ENCODE data around the gene ADGRL1.
"Not testable (repeated sequence)": the region's sequence is repeated elsewhere in the genome, so short reads cannot be mapped to it uniquely, and the experiment has no call there.

ADGRL1 gene

DNA sequence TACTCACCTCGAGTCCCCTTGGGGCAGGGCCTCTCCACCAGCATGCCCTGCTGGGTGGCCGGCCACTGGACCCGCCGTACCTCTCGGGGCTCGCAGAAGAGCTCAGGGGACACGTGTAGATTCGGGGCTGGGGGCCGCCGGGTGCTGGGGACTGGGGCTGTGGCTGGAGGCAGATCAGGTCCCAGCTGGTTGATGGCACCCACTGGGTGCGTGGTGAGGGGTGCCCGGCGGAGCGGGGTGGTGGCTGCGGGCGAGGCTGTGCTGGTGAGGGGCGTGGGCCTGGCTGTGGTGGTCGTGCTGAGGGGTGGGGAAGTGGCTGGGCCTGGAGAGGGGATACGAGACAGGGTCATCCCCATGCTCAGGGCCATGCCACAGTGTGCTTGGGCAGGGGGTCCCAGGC is 44.7 kb downstream of the ADGRL1 start:
- DNase-seq (ENCODE audit: low read depth): no peak

DNA sequence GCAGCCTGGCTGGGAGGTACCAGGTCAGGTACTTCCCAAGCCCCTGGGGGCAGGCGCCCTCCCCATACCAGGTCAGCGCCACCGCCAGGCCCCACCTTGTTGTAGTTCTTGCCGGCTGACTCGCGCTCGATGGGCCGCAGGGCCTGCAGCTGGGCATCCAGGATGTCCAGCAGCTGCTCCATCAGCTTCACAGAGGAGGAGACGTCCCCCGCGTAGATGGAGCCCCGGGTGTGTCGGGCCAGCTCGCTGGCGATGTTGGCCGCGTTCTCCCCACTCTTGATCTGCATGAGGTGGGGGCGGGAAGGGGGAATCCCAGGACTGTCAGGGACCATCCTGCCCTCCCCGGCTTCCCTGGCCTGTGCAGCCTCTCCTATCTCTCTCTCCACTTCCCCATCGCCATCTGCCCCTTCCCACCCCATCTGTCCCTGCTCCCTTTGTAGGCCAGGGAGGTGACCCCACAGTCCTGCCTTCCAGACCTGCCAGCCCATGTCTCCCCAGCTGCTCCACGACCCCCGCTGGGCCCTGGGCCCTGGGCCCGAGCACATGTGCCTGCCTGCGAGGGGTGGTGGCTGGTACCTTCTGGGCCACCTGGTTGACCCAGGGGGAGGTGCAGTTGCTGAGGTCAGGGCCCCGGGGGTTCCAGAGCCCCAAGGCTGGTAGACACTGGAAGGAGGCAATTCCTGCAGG is 45.8 kb downstream of the ADGRL1 start:
- no peak for DNase-seq (ENCODE audit: low read depth)

DNA sequence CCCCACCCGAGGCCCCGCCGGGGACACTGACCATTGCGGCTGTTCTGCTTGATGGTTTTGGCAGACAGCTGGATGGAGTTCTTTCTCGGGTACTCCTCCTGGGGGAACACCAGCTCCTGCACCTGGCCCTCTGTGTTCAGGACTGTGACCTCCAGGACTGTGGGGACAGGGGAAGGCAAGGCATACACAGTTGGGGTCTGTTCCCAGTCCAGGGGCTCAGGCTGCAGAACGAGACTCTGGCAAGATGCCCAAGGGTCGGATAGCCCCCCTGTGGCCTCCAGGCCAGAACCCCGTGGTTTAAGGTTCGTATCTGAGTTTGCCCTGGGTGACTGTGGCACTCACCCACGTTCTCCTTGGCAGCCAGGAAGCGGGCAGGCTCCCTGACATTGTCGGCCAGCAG is 46.9 kb downstream of the ADGRL1 start:
- DNase-seq (ENCODE audit: low read depth): no peak

DNA sequence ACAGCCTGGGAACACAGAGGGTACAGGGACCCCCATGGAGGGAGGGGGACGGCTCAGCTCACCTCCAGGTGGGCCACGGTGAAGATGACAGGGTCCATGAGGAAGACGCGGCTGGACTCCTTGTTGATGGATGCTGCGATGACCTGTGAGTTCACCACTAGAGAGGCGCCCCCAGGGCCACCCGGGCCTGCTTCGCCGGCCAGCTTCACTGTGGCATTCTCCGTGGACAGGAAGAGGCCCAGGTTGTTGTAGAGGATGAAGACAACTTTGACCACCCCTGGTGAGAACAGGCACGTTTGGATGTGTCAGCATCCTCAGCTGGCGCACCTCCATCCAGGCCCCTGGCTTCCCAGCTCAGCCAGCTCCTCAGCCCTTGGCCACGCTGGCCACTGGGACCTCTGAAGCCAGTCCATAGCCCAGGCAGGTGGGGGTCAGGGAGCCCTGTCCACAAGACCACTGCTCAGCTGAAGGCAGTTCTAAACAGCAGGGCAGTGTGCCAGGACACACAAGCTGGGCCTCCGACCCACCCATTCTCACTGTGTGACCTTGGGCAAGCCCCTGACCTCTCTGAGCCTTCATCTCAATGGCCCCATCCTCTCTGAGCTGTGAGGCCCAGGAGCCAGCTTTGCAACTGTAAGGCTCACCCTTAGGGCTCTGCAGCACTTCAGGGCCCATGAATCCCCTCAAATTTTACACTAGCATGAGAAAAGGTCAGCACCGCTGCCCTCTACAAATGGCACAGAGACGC is 47.5 kb downstream of the ADGRL1 start:
- no peak for DNase-seq (ENCODE audit: low read depth)

DNA sequence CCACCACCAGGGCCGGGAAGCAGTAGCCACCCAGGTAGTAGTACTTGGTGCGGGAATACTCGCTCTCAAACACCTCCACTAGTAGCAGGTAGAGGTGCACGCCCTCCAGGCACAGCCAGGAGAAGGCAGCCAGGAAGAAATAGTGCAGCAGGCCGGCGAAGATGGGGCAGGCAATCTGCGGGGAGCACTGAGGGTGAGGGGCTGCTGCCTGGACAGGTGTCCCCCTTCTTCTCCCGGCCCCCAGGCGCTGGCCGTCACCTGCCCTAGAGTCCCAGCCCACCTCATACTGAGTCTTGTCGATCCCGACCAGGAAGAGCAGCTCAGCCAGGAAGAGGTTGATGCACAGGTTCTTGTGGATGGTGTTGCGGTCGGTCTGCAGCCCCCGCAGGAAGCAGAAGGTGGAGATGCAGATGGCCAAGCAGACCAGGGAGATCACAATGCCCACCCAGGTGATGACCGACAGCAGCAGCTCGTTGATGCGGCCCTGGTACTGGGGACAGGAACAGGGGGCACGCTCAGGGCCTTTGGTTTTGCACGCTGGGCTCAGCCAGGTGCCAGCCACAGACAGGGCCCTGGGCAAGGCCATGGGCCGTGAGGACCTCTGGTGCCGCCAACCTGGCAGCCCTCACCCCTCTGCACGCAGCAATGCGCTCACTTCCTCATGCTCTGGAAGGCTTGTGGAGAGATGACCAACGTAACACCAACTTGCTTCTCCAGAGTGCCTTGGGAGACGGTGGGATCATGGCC is 48.8 kb downstream of the ADGRL1 start:
- DNase-seq (ENCODE audit: low read depth): no peak

DNA sequence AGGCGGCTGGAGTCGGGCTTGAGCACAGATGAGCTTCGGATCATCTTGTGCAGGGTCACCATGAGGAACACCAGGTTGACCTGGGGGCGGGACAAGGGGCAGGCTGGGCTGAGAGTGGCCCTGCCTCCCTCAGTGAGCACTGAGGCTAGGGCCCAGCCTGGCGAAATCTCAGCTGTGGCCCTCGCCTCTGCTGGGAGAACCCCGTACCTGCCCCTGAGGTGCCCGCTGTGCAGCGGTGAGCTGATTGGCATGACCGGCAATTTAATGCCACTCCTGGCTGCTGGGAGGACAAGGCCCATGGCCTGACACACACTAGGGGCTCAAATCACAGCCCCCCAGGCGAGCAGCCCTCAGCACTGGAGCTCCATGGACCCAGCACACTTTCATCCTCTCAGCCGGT is 49.8 kb downstream of the ADGRL1 start:
- no peak for DNase-seq (ENCODE audit: low read depth)

DNA sequence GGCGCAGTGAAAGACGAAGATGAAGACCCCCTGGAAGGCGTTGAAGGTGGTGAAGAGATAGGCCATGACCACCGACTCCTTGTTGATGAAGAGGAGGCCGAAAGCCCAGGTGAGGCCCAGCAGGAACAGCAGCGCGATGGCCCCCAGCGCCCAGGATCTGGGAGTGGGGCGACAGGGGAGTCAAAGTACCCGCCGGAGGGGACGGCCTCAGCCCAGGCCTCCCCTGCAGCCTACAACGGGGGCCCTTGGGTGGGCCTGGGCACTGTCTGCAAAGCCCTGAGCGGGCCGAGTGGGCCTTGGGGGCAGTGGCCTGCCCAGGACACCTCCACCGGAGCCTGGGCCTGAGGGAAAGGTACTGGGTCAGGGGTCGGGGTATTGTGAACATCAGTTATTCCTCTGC is 50.6 kb downstream of the ADGRL1 start:
- DNase-seq (ENCODE audit: low read depth): no peak

DNA sequence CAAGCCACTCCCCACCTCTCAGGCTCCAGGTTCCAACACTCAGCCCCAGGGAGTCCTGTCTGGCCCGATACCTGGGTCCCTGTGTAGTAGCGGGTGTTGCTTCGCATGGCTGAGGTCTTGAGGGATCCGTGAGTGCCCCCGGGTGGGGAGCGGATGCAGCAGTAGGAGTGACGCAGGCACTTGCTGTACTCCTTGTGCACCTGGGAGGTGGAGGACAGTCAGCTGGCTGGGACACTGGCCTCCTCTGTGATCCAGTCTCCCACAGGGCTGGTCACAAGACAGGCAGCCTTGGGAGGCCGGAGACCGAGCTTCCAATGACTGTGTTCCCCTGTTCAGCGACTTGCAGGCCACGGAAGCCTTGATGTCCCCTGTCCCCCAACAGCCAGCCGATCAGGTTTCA is 53.3 kb downstream of the ADGRL1 start:
- DNase-seq (ENCODE audit: low read depth): no peak

DNA sequence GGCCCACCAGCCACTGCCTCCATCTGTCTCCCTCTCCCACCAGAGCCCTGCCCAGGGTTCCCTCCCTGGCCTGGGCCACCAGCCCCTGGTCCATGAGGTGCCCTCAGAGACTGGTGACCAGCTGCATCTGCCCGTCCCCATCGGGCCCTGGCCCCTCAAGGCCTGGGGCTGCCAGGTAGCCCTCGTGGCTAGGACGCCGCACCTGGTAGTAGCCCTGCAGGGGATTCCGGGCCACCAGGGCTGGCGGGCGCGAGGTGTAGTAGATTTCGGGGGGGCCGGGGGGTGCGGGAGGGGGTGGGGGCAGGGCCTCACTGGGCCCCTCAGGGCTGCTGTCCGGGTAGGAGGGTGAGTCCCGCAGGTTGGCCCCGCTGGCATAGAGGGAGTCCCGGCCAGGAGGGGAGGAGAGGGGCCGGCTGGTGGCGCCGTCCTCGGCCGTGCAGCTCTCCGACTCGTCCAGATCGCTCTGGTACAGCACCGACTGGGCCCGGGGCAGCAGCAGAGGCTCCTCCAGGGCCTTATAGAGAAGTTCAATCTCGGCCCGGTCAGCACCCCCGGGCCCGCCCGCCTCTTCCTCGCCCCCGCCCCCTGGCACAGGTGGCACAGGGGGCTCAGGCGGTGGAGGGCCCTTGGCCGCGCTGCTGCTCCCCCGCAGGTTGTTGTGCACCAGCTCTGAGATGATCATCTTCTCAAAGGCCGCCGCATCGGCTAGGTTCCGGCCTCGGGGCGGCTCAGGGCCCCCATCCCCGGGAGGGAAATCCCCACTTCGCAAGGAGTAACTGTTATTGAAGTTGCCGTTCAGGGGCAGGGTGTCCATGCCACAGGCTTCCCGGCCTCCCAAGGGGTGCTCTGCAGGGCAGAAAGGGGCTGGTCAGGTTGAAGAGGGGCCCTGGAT is 55.0 kb downstream of the ADGRL1 start:
- DNase-seq (ENCODE audit: low read depth): no peak

DNA sequence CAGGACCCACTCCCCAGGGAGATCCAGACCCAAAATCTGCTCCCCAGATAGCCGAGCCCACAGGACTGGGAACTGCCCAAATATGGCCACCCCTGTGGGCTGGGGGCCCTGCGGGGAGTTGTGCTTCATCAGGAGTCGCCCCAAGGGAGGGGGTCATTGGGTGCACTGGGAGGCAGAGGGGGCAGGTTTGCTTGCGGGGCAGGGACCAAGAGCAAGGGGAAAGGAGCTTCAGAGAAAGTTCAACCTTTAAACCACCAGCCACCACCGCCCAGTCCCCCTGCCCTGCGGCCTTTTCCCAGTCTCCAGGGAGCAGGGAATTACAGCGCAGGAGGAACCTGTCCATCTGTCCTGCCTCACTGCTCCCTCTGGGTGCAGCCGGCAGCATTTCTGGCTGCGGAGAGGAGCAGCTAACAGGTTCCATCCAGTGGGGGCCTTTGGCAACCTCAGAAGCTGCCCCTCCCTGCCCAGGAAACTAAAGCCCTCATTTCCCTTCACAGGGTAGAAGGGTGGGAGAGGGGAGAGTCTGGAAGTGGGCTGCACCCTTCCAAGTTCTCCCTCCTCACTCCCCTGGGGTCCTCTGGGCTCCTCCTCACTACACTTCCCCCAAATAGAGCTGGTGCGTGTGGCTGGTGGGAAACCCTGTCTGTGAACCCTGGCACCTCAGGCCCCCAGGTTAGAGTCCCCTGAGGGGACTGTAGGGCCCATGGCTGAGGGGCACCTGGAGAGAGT is 55.8 kb downstream of the ADGRL1 start:
- no peak for DNase-seq (ENCODE audit: low read depth)

DNA sequence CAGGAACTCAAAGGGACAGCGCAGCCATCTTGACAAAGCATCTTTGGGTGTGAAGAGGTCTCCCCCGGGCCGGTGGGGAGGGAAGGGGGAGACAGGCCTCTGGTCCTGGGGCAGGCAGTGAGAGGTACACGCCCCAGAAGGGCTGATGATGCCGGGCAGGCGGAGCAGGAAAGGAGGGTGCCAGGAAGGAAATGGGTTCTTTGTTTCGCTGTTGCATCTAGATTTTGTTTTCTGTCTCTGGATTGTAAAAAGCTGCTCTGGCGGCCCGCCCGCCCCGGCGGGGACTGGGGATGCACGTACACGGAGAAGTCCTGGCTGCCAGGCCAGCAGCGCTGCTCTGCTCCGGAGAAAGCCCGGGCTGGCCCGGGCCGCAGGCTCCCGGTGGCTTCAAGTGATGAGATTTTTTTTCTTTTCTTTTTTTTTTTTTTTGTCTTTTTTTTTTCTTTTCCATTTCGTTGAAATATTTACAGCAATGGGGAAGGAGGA is 56.4 kb downstream of the ADGRL1 start:
- no peak for DNase-seq (ENCODE audit: low read depth)

DNA sequence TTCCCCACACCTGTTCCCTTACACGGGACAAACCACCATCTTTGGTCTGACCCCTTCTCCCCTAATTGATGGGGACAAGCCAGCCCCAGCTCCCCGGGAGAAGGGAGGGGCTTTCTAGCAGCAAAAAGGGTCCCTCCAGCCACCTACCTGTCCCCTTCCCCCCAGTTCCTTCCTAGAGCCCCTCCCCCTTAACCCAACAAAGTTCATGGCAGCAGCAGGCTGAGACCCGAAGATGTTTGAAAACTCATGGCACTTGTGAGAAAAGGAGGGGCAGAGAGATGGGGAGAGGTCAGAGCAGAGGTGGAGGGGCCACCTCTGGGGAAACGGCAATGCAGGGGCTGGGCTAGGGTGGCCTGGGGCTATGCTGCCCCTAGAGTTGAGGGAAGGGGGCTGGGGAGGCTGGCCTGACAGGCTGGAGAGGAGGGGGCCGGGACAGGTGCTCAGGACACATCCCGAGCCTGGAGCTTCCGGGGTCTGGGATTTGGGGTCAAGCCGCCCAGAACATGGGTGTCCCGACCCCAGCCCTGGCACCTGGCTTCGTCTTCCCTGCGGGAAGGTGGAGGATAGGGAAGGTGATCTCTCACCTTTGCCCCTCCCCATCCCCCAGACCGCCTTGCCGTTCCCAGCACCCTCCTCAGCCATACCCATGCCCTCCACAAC is 57.1 kb downstream of the ADGRL1 start:
- no peak for DNase-seq (ENCODE audit: low read depth)

DNA sequence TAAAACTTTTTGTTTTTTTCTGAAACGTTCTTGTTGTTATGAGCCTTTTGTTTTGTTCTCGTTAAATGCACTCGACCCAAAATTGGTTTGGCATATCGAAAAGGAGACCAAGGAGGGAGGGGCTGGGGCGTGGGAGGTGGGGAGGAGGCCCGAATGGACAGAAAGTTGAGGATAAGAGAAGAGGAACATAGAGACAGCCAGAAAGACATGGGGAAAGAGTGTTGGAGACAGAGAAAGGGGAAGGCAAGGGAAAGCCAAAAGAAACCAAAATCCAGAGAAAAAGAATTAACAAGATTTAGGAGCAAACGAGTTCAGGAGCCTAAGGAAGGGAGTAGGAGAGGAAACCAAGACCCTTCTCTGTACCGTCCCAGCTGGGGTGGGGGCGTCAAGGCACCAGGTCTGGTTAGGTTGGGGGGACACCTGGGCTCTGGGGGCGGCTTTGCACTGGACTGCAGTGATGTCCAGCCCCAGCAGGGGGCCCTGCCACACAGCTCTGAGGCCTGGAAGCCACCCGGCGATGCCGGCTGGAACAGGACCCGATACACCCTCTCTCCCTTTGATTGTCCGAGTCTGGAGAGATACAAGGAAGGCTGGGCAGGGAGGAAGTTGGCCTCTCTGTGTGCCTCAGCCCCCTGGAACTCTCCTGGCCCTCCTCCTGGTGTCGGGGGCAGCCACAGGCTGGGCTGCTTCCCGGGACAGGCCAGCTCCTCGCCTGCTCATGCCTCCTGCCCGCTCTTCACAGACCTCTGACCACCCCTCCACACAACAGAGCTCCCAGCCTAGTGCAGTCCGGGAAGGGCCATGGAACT is 58.0 kb downstream of the ADGRL1 start:
- peak; percentile 43 for DNase-seq (ENCODE audit: low read depth)

DNA sequence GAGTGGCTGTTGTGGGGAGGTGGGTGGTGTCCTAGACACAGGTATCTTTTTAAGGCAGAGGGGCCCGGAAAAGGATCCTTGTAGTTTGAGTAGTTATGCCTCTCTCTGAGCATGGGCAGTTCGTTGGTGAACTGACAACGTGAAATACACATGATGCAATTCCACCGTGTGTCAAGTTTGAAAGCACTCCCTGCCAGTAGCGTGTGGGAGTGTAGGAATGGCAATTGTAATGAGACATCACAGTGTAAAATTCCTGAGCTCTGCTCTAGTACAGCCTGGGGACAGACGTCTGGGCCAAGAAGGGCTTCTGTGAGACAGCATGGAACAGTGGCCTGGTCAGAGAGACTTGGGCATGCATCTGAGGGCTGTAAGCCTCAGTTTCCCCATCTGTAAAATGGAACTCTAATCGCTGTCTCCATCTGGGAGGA is 59.2 kb downstream of the ADGRL1 start:
- DNase-seq (ENCODE audit: low read depth): no peak

DNA sequence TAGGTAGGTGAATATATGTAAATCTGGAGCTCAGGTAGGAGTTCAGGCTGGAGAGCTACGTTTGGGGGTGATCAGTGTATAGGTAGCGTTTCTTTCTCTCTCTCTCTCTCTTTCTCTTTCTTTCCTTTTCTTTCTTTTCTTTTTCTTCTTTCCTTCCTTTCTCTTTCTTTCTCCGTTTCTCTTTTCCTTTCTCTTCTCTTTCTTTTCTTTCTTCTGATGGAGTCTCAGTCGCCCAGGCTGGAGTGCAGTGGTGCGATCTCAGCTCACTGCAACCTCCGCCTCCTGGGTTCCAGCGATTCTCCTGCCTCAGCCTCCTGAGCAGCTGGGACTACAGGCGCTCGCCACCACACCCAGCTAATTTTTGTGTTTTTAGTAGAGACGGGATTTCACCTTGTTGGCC is 59.8 kb downstream of the ADGRL1 start:
- DNase-seq (ENCODE audit: low read depth): not testable (repeated sequence)

DNA sequence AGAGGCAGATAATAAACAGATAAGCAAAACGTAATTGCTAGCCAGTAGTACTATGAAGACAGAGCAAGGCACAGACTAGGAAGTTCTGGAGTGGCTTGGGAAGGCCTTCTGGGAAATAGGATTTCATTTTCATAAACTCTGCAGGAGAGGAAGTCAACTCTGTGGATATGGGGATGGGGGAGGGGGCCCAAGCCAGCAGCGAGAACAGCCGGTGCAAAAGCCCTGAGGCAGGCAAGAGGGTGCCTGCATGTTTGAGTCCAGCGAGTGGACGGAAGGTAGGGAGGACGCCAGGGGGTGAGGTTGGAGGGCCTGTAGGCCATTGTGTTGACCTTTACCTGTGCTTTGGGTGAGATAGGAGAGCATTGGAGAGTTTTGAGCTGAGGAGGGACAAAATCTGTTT is 60.6 kb downstream of the ADGRL1 start:
- DNase-seq (ENCODE audit: low read depth): no peak

DNA sequence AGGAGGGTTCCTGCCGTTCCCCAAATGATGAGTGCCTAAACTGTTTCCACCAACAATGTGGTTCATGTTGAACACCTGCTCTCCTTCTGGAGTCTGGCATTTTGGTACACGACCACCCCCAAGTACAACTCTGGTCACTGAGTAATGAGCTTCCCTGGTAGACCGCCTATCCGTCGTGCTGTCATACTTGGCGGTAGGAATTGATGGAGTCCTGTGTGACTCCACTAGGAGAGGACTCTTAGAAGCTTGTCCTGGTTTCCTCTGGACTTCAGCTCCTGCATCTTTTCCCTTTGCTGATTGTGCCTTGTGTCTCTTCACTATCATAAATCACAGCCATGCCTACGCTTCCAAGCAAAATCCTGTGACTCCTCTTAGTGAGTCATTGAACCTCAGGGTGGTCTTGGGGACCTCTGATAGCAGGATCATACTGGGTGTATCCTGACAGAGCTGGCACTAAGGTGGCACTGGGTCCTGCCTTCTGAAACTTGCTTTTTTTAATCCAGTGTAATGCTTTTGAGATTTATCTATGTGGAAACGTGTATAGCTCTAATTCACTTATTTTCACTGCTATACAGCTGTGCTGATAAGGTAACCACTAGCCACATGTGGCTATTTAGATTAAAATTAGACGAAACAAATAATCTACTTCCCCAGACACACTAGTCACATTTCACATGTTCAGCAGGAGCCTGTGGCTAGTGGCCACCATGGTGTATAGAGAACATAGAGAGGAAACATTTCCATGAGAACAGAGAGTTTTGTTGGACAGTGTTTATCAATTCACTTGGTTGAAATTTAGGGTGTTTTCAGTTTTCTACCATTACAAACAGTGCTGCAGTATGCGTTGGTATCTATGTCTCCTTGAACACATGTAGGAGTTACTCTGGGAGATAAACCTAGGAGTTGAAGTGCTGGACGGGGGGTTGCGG is 63.4 kb downstream of the ADGRL1 start:
- peak; percentile 52 for DNase-seq (ENCODE audit: low read depth)

DNA sequence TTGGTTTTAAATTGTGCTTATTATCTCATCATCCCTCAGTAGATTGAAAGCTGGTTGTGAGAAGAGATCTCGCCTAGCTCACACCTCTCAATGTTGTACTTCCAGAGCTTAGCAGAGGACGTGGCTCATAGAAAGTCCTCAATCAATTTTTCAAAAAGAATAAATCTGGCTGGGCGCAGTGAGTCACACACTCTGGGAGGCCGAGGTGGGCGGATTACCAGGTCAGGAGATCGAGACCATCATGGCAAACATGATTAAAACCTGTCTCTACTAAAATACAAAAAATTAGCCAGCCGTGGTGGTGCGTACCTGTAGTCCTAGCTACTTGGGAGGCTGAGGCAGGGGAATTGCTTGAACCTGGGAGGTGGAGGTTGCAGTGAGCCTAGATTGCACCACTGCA is 64.9 kb downstream of the ADGRL1 start:
- no peak for DNase-seq (ENCODE audit: low read depth)

DNA sequence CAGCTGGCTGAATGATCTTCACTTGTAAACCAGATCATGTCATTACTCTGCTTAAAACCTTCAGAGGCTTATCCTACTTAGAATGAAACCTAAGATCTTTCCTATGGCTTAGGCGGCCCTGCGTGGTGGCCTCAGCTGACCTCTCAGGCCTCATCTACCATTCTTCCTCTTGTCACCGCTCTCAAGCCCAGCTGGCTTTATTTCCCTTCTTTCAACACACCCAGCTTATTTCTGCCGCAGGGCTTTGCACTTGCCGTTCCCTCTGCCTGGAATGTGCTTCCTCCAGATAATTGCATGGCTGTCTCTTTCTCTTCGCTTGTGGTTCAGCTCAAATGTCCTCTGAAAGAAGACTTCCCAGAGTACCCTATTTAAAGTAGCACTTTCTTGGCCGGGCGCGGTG is 66.0 kb downstream of the ADGRL1 start:
- no peak for DNase-seq (ENCODE audit: low read depth)

All from CMK (cell line).